Skeletal muscle satellite cell (primary cell): ENCODE results near the gene ZBTB44.
"Not testable (repeated sequence)": the region's sequence is repeated elsewhere in the genome, so short reads cannot be mapped to it uniquely, and the experiment has no call there.

Source experiments
- H3K27me3 ChIP-seq: 2 replicates; pipeline ENCODE4 v1.7.0; 2013; ENCODE audit warnings: low read length; ENCODE audit not compliant: control insufficient read depth, insufficient read depth
- H3K36me3 ChIP-seq: 2 replicates; pipeline ENCODE4 v1.7.0; 2013; ENCODE audit warnings: mild to moderate bottlenecking, control low read depth, low read length; ENCODE audit not compliant: insufficient read depth
- H3K4me1 ChIP-seq: 2 replicates; pipeline ENCODE4 v1.7.0; 2013; ENCODE audit warnings: low read length; ENCODE audit not compliant: control insufficient read depth, insufficient read depth
- H3K4me2 ChIP-seq: 2 replicates; pipeline ENCODE4 v1.7.0; 2013; ENCODE audit warnings: mild to moderate bottlenecking, low read length
- H3K4me3 ChIP-seq: 2 replicates; pipeline ENCODE4 v1.7.0; 2013; ENCODE audit warnings: low read length
- H3K9ac ChIP-seq: 2 replicates; pipeline ENCODE4 v1.7.0; 2013; ENCODE audit warnings: mild to moderate bottlenecking, low read depth, low read length, moderate library complexity
- H3K9me3 ChIP-seq: replicated peaks from 2 replicates; pipeline ENCODE4 v1.7.0; 2013; ENCODE audit warnings: mild to moderate bottlenecking, control low read depth, low read length

The ZBTB44 gene

DNA sequence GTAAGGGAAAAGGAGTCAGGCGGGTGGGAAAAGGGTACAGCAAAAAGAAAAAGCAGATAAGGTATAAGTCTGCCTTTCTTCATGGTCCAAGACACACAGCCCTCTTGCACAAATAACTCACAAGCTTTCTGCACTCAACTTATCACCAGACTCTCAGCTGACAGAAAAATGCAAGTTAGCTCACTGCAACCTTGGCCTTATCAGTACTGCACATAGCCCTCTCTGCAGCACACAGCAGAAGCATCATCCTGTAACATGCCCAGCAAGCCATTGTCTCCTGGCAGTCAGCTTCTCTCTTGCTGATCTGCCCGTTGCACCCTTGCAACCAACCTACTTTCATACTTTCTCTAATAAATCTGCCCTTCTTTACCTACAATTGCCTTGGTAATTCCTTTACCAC lies 5.8 kb downstream of the ZBTB44 start:
- Histone ChIP-seq H3K9me3 (no peaks in the 10 kb centered on the region), H3K27me3 (no peaks in the 10 kb centered on the region), H3K4me2 (no peak overlapping the region), H3K4me1 (peaks cover 12% of the 10 kb centered on the region), H3K9ac (no peak overlapping the region), H3K36me3 (no peaks in the 10 kb centered on the region), H3K4me3 (no peak overlapping the region)

DNA sequence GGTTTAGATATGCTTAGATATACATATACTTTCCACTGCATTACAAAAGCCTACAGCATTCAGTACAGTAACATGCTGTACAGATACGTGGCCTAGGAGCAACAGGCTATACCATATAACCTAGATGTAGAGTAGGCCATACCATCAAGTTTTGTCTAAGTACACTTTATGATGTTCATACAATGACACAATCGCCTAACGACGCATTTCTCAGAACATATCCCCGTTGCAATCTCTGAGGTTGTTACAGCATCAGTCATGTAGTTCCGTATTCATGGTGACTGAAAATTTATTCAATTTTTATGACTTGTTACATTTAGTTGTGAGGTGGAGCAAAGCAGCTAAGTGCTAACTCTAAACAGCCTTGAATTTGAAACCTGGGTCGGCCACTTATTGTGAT lies 6.7 kb downstream of the ZBTB44 start:
- Histone ChIP-seq H3K9me3 (no peaks in the 10 kb centered on the region), H3K4me2 (no peak overlapping the region), H3K9ac (no peak overlapping the region), H3K27me3 (no peaks in the 10 kb centered on the region), H3K4me3 (no peak overlapping the region), H3K36me3 (no peaks in the 10 kb centered on the region), H3K4me1 (peaks cover 9% of the 10 kb centered on the region)

DNA sequence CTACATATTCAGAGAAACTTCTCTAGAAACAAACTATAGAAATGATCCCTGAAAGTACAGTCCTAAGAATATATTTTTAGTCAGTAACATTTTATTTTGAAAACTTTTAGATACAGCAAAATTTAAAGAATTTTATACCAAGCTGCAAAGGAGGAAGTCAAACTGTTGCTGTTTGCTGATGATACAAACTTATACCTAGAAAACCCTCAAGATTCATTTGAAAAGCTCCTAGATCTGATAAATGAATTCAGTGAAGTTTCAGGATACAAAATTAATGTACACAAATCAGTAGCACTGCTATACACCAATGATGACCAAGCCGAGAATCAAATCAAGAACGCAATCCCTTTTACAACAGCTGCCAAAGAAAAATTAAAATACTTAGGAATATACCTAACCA lies 10.1 kb downstream of the ZBTB44 start:
- Histone ChIP-seq H3K4me3 (no peak overlapping the region), H3K27me3 (no peaks in the 10 kb centered on the region), H3K36me3 (no peaks in the 10 kb centered on the region), H3K4me2 (no peak overlapping the region), H3K4me1 (peaks cover 5% of the 10 kb centered on the region), H3K9me3 (no peaks in the 10 kb centered on the region), H3K9ac (no peak overlapping the region)

- Histone ChIP-seq H3K4me1 (peaks cover 5% of the 10 kb centered on the region), H3K9ac (no peak overlapping the region), H3K4me3 (no peak overlapping the region), H3K36me3 (no peaks in the 10 kb centered on the region), H3K27me3 (no peaks in the 10 kb centered on the region), H3K9me3 (no peaks in the 10 kb centered on the region), H3K4me2 (no peak overlapping the region)
Measured at GRCh38 chr11:130301002-130301401, 13.7 kb downstream of the ZBTB44 start.

DNA sequence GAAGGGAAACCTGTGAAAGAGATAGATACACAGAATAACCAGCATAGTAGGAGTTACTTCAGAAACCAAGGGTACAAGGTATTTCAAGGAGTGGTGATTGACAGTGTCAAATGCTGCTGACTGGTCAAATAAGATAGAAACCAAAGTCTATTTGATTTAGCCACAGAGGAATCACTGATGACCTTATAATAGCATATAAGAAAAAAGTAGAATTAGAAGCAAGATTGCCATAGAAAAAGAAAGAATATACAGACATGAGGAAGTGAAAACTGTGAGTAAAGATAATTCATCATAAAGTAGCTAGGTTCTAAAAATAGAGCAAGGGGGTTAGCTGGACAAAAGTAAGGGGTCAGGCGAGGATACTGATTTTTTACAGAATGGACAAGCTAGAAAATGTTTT lies 14.2 kb downstream of the ZBTB44 start:
- Histone ChIP-seq H3K27me3 (no peaks in the 10 kb centered on the region), H3K9me3 (no peaks in the 10 kb centered on the region), H3K4me1 (peaks cover 5% of the 10 kb centered on the region), H3K4me2 (no peak overlapping the region), H3K4me3 (no peak overlapping the region), H3K9ac (no peak overlapping the region), H3K36me3 (no peaks in the 10 kb centered on the region)

DNA sequence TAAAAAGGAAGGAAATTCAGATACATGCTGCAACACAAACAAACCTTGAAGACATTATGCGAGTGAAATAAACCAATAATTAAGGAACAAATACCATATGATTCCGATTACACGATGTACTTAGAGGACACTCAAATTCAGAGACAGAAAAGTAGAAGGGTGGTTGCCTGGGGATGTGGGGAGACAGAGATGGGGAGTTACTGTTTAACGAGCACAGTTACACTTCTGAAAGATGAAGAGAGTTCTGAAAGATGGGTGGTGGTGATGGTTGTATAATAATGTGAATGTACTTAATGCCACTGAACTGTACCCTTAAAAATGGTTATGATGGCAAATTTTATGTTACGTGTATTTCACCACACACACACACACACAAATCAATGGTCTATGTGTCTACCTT lies 14.7 kb downstream of the ZBTB44 start:
- Histone ChIP-seq H3K36me3 (no peaks in the 10 kb centered on the region), H3K4me3 (no peak overlapping the region), H3K4me1 (peaks cover 5% of the 10 kb centered on the region), H3K9ac (no peak overlapping the region), H3K27me3 (no peaks in the 10 kb centered on the region), H3K4me2 (no peak overlapping the region), H3K9me3 (no peaks in the 10 kb centered on the region)

DNA sequence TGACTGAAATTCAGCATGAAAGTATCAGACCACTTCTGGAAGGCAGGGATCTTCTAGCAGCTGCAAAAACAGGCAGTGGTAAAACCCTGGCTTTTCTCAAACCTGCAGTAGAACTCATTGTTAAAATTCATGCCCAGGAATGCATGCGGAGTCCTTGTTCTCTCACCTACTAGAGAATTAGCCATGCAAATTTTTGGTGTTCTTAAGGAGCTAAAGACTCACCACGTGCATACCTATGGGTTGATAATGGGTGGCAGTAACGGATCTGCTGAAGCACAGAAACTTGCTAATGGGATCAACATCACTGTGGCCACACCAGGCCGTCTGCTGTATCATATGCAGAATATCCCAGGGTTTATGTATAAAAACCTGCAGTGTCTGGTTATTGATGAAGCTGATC lies 19.1 kb downstream of the ZBTB44 start:
- Histone ChIP-seq H3K4me3 (no peak overlapping the region), H3K4me1 (peaks cover 4% of the 10 kb centered on the region), H3K9ac (no peak overlapping the region), H3K9me3 (no peaks in the 10 kb centered on the region), H3K36me3 (no peaks in the 10 kb centered on the region), H3K4me2 (no peak overlapping the region), H3K27me3 (no peaks in the 10 kb centered on the region)

DNA sequence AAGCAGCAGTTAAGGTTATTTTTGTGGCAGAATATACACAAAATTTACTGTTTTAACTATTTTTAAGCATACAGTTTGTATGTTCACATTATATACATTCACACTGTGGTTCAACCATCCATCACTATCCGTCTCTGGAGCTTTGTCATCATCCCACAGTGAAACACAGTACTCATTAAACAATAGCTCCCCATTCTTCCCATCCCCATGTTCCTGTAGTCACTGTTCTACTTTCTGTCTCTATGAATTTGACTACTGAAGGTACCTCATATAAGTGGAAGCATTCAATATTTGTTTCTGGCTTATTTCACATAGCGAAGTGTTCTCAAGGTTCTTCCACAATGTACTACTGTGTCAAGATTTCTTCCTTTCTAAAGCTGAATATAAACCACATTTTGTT lies 32.6 kb downstream of the ZBTB44 start:
- Histone ChIP-seq H3K4me1 (no peaks in the 10 kb centered on the region), H3K4me3 (no peak overlapping the region), H3K36me3 (no peaks in the 10 kb centered on the region), H3K9ac (no peak overlapping the region), H3K9me3 (no peaks in the 10 kb centered on the region), H3K27me3 (no peaks in the 10 kb centered on the region), H3K4me2 (no peak overlapping the region)

DNA sequence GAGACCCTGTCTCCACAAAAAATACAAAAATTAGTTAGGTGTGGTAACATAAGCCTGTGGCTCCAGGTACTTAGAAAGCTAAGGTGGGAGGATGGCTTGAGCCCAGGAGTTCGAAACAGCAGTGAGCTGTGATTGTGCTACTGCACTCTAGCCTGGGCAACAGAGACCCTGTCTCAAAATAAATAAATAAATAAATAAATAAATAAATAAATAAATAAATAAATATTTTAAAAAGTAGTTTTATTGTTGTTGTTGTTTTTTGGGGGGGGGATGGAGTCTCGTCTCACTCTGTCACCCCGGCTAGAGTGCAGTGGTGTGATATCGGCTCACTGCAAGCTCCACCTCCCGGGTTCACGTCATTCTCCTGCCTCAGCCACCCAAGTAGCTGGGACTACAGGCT lies 33.4 kb downstream of the ZBTB44 start:
- H3K4me2 ChIP-seq, H3K27me3 ChIP-seq, H3K4me1 ChIP-seq, H3K9me3 ChIP-seq, H3K9ac ChIP-seq, H3K36me3 ChIP-seq, H3K4me3 ChIP-seq: not testable (repeated sequence)

DNA sequence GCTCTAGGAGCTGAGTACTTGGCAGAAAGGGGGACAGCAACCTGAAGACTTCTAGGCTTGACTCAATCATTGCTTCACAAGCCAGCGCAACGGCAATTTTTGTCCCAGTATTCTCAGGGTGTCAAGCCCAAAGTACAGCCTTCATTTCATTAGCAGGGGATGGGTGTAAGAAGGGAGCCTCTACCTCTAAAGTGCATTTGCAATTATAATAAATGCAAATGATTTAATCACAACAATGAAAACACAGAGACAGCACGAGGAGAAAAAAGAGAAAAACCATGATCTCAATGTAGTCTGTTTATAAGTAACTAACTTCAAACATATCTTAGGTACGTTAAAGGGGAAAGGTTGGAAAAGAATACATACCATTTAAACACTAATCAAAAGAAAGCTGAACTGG lies 34.7 kb downstream of the ZBTB44 start:
- no peaks in the 10 kb centered on the region for H3K36me3 ChIP-seq
- no peak overlapping the region for H3K9ac ChIP-seq
- no peaks in the 10 kb centered on the region for H3K27me3 ChIP-seq
- no peak overlapping the region for H3K4me2 ChIP-seq
- H3K4me1 ChIP-seq = no peaks in the 10 kb centered on the region
- no peaks in the 10 kb centered on the region for H3K9me3 ChIP-seq
- H3K4me3 ChIP-seq = no peak overlapping the region

DNA sequence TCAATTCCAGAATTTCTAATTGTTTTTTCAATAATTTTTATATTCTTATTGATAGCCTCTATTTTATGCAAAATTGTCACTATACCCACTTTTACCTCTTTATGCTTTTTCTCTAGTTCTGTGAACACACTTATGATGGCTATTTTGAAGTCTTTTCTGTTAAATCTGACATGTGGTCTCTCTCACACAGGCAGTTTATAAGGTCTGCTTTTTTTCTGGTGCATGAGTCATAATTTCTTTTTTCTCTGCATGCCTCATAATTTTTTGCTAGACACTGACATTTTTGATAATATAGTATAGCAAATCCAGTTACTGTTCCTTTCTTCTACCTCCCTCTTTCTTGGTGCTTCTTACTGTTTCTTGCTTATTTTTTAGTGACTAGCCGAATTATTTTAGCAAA lies 36.0 kb downstream of the ZBTB44 start:
- Histone ChIP-seq H3K36me3 (no peaks in the 10 kb centered on the region), H3K4me2 (no peak overlapping the region), H3K9me3 (no peaks in the 10 kb centered on the region), H3K4me3 (no peak overlapping the region), H3K4me1 (no peaks in the 10 kb centered on the region), H3K9ac (no peak overlapping the region), H3K27me3 (no peaks in the 10 kb centered on the region)

- H3K4me3 ChIP-seq = no peak overlapping the region
- H3K9ac ChIP-seq = no peak overlapping the region
- H3K4me1 ChIP-seq = no peaks in the 10 kb centered on the region
- no peaks in the 10 kb centered on the region for H3K27me3 ChIP-seq
- no peaks in the 10 kb centered on the region for H3K9me3 ChIP-seq
- no peaks in the 10 kb centered on the region for H3K36me3 ChIP-seq
- no peak overlapping the region for H3K4me2 ChIP-seq
Measured at GRCh38 chr11:130278151-130278550, 36.6 kb downstream of the ZBTB44 start.

DNA sequence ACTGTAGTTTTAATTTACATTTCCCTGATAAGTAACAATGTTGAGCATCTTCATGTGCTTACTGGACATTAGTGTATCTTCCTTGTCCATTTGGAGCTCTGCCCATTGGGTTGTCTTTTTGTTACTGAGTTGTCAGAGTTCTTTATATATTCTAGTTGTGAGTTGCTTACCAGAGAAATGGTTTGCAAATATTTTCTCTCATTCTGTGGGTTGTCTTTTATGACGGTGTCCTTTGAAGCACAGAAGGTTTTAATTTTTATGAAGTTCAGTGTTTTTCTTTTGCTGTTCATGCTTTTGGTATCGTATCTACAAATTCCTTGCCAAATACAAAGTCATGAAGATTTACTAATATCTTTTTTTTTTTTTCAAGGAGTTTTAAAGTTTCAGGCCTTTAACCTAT lies 42.4 kb downstream of the ZBTB44 start:
- Histone ChIP-seq H3K9ac (no peak overlapping the region), H3K9me3 (no peaks in the 10 kb centered on the region), H3K4me1 (no peaks in the 10 kb centered on the region), H3K4me2 (no peak overlapping the region), H3K36me3 (no peaks in the 10 kb centered on the region), H3K4me3 (no peak overlapping the region), H3K27me3 (no peaks in the 10 kb centered on the region)
